OCI-LY7 (cell line): Measurements from ENCODE around the gene RAD1. TPM values are rescaled to one million over a fixed set of nuclear protein-coding genes. Genes with fewer than 3 reads are reported as not detected.

ENCODE experiments used
- BruUV-seq: library from RNA; stranded (reverse); fragments of 400-500 nt; replicated peaks from 2 replicates; lab custom pipeline; 2021; lab: Mats Ljungman, UMichigan
- CTCF ChIA-PET: fragments of 300-600 bp; sonication (Branson Sonifier 250); formaldehyde crosslinking; loops from one replicate; lab custom pipeline; 2022; ENCODE audit warnings: antibody characterized with exemption; ENCODE audit not compliant: unreplicated experiment; lab: Charles Lee
- POLR2A ChIA-PET: fragments of 300-600 bp; sonication (Branson Sonifier 250); formaldehyde crosslinking; loops from one replicate; lab custom pipeline; 2022; ENCODE audit warnings: antibody characterized with exemption; lab: Charles Lee
- DNase-seq: peaks from one replicate; pipeline ENCODE4 v3.0.0-alpha.2; 2015; ENCODE audit warnings: low spot score
- H2AFZ ChIP-seq: fragments of 200-600 bp; sonication (generic), shearing (Covaris generic); 2 replicates; pipeline ENCODE4 v1.6.1; 2014; ENCODE audit warnings: mild to moderate bottlenecking, antibody characterized with exemption, low read length, moderate library complexity
- H3K27ac ChIP-seq: fragments of 200-600 bp; sonication (generic); 2 replicates; pipeline ENCODE4 v1.5.1; 2014; ENCODE audit warnings: mixed run types, low read depth, mild to moderate bottlenecking, moderate library complexity, low read length, inconsistent platforms; ENCODE audit not compliant: poor library complexity, severe bottlenecking
- H3K36me3 ChIP-seq: fragments of 200-600 bp; sonication (generic); 2 replicates; pipeline ENCODE4 v1.6.1; 2014; ENCODE audit warnings: mild to moderate bottlenecking, antibody characterized with exemption, low read length, moderate library complexity, mixed read lengths; ENCODE audit not compliant: insufficient read depth
- H3K4me1 ChIP-seq: fragments of 200-600 bp; sonication (generic); 2 replicates; pipeline ENCODE4 v1.5.1; 2014; ENCODE audit warnings: mild to moderate bottlenecking, low read length; ENCODE audit not compliant: insufficient read depth, poor library complexity, severe bottlenecking
- H3K4me2 ChIP-seq: fragments of 200-600 bp; sonication (generic); 2 replicates; pipeline ENCODE4 v1.6.1; 2014; ENCODE audit warnings: mild to moderate bottlenecking, low read length
- H3K4me3 ChIP-seq: fragments of 200-600 bp; sonication (generic); 2 replicates; pipeline ENCODE4 v1.5.1; 2014; ENCODE audit warnings: mild to moderate bottlenecking, low read depth, low read length; ENCODE audit not compliant: poor library complexity, severe bottlenecking
- H3K79me2 ChIP-seq: fragments of 200-600 bp; sonication (generic); 2 replicates; pipeline ENCODE4 v1.6.1; 2016; ENCODE audit warnings: low read depth, mild to moderate bottlenecking, low read length, moderate library complexity, mixed read lengths; ENCODE audit not compliant: insufficient read depth
- H3K9me2 ChIP-seq: fragments of 200-600 bp; sonication (generic); 2 replicates; pipeline ENCODE4 v1.6.1; 2016; ENCODE audit warnings: mild to moderate bottlenecking, low read length, mixed read lengths; ENCODE audit not compliant: insufficient read depth
- H3K9me3 ChIP-seq: fragments of 200-600 bp; sonication (generic); 2 replicates; pipeline ENCODE4 v1.6.1; 2014; ENCODE audit warnings: mild to moderate bottlenecking, mixed run types, low read length, mixed read lengths
- H4K20me1 ChIP-seq: fragments of 200-600 bp; sonication (generic); 2 replicates; pipeline ENCODE4 v1.6.1; 2014; ENCODE audit warnings: mild to moderate bottlenecking, antibody characterized with exemption, low read length, moderate library complexity, mixed read lengths; ENCODE audit not compliant: insufficient read depth
- EZH2phosphoT487 ChIP-seq: fragments of 200-600 bp; sonication (generic); IDR thresholded peaks from 2 replicates; pipeline ENCODE4 v1.6.1; 2018; ENCODE audit warnings: low read depth, borderline replicate concordance, mild to moderate bottlenecking, mixed run types, antibody characterized with exemption, low read length, moderate library complexity, mixed read lengths
- intact Hi-C: fragments of 100-400 bp; cut with micrococcal nuclease; formaldehyde crosslinking; loops from one replicate; pipeline ENCODE4 v1.10.0; 2022; ENCODE audit not compliant: unreplicated experiment
- total RNA-seq, 2 experiments: library from RNA; depleted of rRNA in 1 of 2; stranded (reverse); fragments of >200 nt in 1 of 2; shearing (Covaris generic) in 1 of 2; gene quantifications; 2 replicates each; pipeline ENCODE4 v1.2.3, GENCODE V29; 2014 to 2022
- TF ChIP-seq, protein P1 (sequence below): fragments of 200-600 bp; sonication (generic); conservative IDR thresholded peaks from 2 replicates; pipeline ENCODE4 v1.5.1; 2014; ENCODE audit warnings: mild to moderate bottlenecking, antibody characterized with exemption, low read length, moderate library complexity, mixed read lengths

RAD1 gene
- total RNA-seq, 2 experiments from 2014 or later = 49.2 to 82.1 TPM

DNA sequence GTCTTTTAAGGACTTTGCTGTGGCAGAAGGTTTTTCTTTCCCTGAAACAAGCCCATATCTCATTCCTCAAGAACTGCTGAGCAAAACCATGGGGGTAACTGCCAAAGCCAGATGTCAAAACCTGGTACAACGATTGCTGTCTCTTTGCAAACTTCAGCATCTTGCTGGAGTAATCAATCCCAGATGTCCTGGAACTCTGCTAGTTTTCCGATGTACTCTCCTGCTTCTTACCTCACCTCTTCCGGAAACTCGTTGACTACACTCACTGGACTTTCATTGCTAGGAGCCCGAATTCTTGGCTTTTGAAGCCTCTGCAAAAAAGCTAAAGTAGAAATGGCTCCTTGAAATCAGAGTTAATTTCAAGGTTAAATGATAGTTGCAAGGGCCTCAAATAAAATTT, 23.3 kb downstream of the RAD1 start:
- intact Hi-C loops = no loop called here
- CTCF ChIA-PET = no interaction called here

DNA sequence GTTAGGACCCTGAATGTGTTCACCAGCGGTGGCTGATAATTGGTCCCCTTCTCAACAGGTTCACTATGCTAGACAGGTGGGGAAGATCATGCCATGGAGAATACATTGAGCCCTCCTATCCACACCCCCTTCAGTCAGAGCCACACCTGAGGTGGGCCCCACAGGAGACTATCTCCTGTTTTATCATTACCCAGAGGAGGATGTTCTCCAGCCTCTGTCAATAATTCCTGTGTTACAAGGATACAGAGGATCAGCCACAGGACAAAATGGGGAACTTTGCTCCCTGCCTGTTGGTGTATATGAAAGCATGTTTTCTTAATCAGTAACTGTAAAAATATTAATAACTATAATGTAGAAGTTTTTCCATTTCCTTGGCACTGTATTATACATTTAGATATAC, 25.9 kb downstream of the RAD1 start:
- Histone ChIP-seq H3K9me2 (no peaks in the 10 kb centered on the region), H3K4me3 (no peak overlapping the region), H3K79me2 (no peaks in the 10 kb centered on the region), H4K20me1 (no peaks in the 10 kb centered on the region), H3K4me2 (no peak overlapping the region), H3K36me3 (no peaks in the 10 kb centered on the region), H2AFZ (no peak overlapping the region), H3K9me3 (no peaks in the 10 kb centered on the region), H3K4me1 (no peaks in the 10 kb centered on the region), H3K27ac (no peak overlapping the region)
- no TSS peak for BruUV-seq
- no peak for DNase-seq
- intact Hi-C loops = no loop called here
- CTCF ChIA-PET = no interaction called here
- POLR2A ChIA-PET = interaction anchor here (0.8 kb wide), 1 partner anchor 13 kb away, joined by 4 read pairs; no protein-coding TSS in a partner anchor
- no peak for TF ChIP-seq EZH2phosphoT487
- TF ChIP-seq, protein P1, sequence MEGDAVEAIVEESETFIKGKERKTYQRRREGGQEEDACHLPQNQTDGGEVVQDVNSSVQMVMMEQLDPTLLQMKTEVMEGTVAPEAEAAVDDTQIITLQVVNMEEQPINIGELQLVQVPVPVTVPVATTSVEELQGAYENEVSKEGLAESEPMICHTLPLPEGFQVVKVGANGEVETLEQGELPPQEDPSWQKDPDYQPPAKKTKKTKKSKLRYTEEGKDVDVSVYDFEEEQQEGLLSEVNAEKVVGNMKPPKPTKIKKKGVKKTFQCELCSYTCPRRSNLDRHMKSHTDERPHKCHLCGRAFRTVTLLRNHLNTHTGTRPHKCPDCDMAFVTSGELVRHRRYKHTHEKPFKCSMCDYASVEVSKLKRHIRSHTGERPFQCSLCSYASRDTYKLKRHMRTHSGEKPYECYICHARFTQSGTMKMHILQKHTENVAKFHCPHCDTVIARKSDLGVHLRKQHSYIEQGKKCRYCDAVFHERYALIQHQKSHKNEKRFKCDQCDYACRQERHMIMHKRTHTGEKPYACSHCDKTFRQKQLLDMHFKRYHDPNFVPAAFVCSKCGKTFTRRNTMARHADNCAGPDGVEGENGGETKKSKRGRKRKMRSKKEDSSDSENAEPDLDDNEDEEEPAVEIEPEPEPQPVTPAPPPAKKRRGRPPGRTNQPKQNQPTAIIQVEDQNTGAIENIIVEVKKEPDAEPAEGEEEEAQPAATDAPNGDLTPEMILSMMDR = no peak

More for the DNA sequence above, 23.3 kb downstream of the RAD1 start:
- H3K79me2 ChIP-seq = no peaks in the 10 kb centered on the region
- no peak overlapping the region for H3K27ac ChIP-seq
- H3K36me3 ChIP-seq = no peaks in the 10 kb centered on the region
- no peaks in the 10 kb centered on the region for H3K9me2 ChIP-seq
- no peak for TF ChIP-seq EZH2phosphoT487
- TF ChIP-seq, protein P1 = no peak
- H3K4me1 ChIP-seq = no peaks in the 10 kb centered on the region
- DNase-seq = no peak
- POLR2A ChIA-PET = interaction anchor here (2.5 kb wide), 1 partner anchor 11 kb away, joined by 11 read pairs; no protein-coding TSS in a partner anchor
- H3K4me2 ChIP-seq = no peak overlapping the region
- H3K9me3 ChIP-seq = no peaks in the 10 kb centered on the region
- no TSS peak for BruUV-seq
- H2AFZ ChIP-seq = no peak overlapping the region
- H4K20me1 ChIP-seq = no peaks in the 10 kb centered on the region
- no peak overlapping the region for H3K4me3 ChIP-seq

DNA sequence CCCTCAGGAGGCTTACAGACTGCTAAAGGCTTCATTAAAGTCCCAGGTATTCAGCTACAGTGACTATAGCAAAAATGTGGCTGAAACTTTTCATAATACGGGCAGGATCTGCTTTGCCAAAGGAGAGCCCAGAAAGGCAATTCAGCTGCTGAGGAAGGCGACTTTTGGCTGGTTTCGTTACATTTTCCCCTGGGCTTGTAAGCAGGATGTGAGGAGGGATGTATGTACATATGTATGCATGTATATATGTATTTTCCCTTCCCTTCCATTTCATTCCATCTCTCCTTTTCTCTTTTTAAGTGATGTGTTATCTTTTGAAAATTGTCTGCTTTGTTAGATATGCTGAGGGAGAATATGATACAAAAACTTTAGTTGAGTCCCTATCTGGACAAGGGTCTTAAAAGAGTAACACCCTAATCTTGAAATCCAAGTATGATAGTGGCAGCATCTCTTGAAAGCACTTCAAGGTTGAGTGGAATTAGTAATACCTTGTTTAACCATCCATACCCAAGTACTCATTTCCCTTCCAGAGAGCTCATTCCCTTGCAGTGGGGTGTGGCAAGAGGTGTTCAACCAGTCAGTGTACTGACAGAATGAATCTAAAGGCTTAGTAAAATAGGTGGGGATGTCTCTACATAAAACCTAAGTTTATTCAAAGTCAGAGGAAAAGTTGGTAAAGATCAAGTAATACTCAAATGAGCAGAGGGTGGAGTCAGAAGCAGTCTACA, 28.7 kb downstream of the RAD1 start:
- no peaks in the 10 kb centered on the region for H3K79me2 ChIP-seq
- H3K27ac ChIP-seq = no peak overlapping the region
- H3K4me1 ChIP-seq = no peaks in the 10 kb centered on the region
- BruUV-seq = no TSS peak
- no peaks in the 10 kb centered on the region for H4K20me1 ChIP-seq
- DNase-seq = no peak
- ChIA-PET CTCF (interaction anchor here (0.6 kb wide), 1 partner anchor 12 kb away, joined by 4 read pairs; no protein-coding TSS in a partner anchor), POLR2A (interaction anchor here (0.6 kb wide), 6 partner anchors 12 to 1976 kb away, joined by 3 to 5 read pairs (median 3); no protein-coding TSS in a partner anchor)
- no peaks in the 10 kb centered on the region for H3K9me2 ChIP-seq
- intact Hi-C loops = no loop called here
- no peaks in the 10 kb centered on the region for H3K36me3 ChIP-seq
- no peak overlapping the region for H2AFZ ChIP-seq
- H3K4me3 ChIP-seq = no peak overlapping the region
- TF ChIP-seq, protein P1 = no peak
- no peak for TF ChIP-seq EZH2phosphoT487
- no peaks in the 10 kb centered on the region for H3K9me3 ChIP-seq
- H3K4me2 ChIP-seq = no peak overlapping the region
